Chondrocyte (in vitro differentiated cells): ENCODE results near the gene SLC2A13. TPM values are rescaled to one million over a fixed set of nuclear protein-coding genes. Genes with fewer than 3 reads are reported as not detected.

ENCODE experiments used
- DNase-seq: peaks from one replicate; pipeline ENCODE4 v3.0.0; 2021; ENCODE audit warnings: mixed read lengths, low spot score
- H3K27ac Mint-ChIP-seq: one replicate; pipeline ENCODE4 v1.8.0; 2021; ENCODE audit warnings: mild to moderate bottlenecking, moderate library complexity, mixed read lengths; ENCODE audit not compliant: unreplicated experiment
- H3K27me3 Mint-ChIP-seq: 2 replicates; pipeline ENCODE4 v1.8.0; 2021; ENCODE audit warnings: low read depth, mixed read lengths
- H3K36me3 Mint-ChIP-seq: 2 replicates; pipeline ENCODE4 v1.8.0; 2021; ENCODE audit warnings: low read depth, mixed read lengths
- H3K4me1 Mint-ChIP-seq: 2 replicates; pipeline ENCODE4 v1.8.0; 2021; ENCODE audit warnings: low read depth, mild to moderate bottlenecking, mixed read lengths
- H3K4me3 Mint-ChIP-seq: one replicate; pipeline ENCODE4 v1.8.0; 2021; ENCODE audit warnings: mild to moderate bottlenecking, moderate library complexity, mixed read lengths; ENCODE audit not compliant: unreplicated experiment
- H3K9me3 Mint-ChIP-seq: 2 replicates; pipeline ENCODE4 v1.8.0; 2021; ENCODE audit warnings: low read depth, mixed read lengths
- CTCF ChIP-seq: fragments of 200-600 bp; sonication (generic); IDR thresholded peaks from 2 replicates; pipeline ENCODE4 v1.5.0; 2021; ENCODE audit warnings: antibody characterized with exemption, mild to moderate bottlenecking, moderate library complexity
- total RNA-seq: library from RNA; stranded (reverse); gene quantifications from 3 replicates; pipeline ENCODE4 v1.2.1, GENCODE V29; 2021

SLC2A13 gene
- total RNA-seq, 1 donor from 2014 or later, result 14.4 TPM

GRCh38 chr12:40137252-40137651, 31.4 kb upstream of the SLC2A13 start:
- H3K4me1 Mint-ChIP-seq, result no peaks in the 10 kb centered on the region
- no peaks in the 10 kb centered on the region for H3K9me3 Mint-ChIP-seq
- peaks cover 3% of the 10 kb centered on the region for H3K27me3 Mint-ChIP-seq
- no peak overlapping the region for H3K27ac Mint-ChIP-seq
- TF ChIP-seq CTCF, result no peak
- no peak for DNase-seq
- no peak overlapping the region for H3K4me3 Mint-ChIP-seq
- H3K36me3 Mint-ChIP-seq, result no peaks in the 10 kb centered on the region

GRCh38 chr12:40127408-40127807, 21.5 kb upstream of the SLC2A13 start:
- TF ChIP-seq CTCF, result no peak
- H3K36me3 Mint-ChIP-seq, result no peaks in the 10 kb centered on the region
- peaks cover 4% of the 10 kb centered on the region for H3K27me3 Mint-ChIP-seq
- H3K27ac Mint-ChIP-seq, result no peak overlapping the region
- no peak for DNase-seq
- H3K4me3 Mint-ChIP-seq, result no peak overlapping the region
- no peaks in the 10 kb centered on the region for H3K4me1 Mint-ChIP-seq
- H3K9me3 Mint-ChIP-seq, result no peaks in the 10 kb centered on the region

GRCh38 chr12:40123496-40123895, 17.6 kb upstream of the SLC2A13 start:
- no peak overlapping the region for H3K4me3 Mint-ChIP-seq
- no peak for TF ChIP-seq CTCF
- no peaks in the 10 kb centered on the region for H3K4me1 Mint-ChIP-seq
- peaks cover 6% of the 10 kb centered on the region for H3K27me3 Mint-ChIP-seq
- H3K36me3 Mint-ChIP-seq, result no peaks in the 10 kb centered on the region
- no peak for DNase-seq
- no peak overlapping the region for H3K27ac Mint-ChIP-seq
- no peaks in the 10 kb centered on the region for H3K9me3 Mint-ChIP-seq

- no peaks in the 10 kb centered on the region for H3K4me1 Mint-ChIP-seq
- no peak for DNase-seq
- peaks cover 6% of the 10 kb centered on the region for H3K27me3 Mint-ChIP-seq
- no peak for TF ChIP-seq CTCF
- no peaks in the 10 kb centered on the region for H3K36me3 Mint-ChIP-seq
- H3K9me3 Mint-ChIP-seq, result no peaks in the 10 kb centered on the region
- no peak overlapping the region for H3K4me3 Mint-ChIP-seq
- no peak overlapping the region for H3K27ac Mint-ChIP-seq
These were observed 17.0 kb upstream of the SLC2A13 start for GRCh38 chr12:40122842-40123241.

GRCh38 chr12:40117818-40118217, 11.9 kb upstream of the SLC2A13 start:
- Mint-ChIP-seq H3K4me3 (no peak overlapping the region), H3K27ac (no peak overlapping the region), H3K27me3 (peaks cover 13% of the 10 kb centered on the region), H3K9me3 (no peaks in the 10 kb centered on the region), H3K36me3 (no peaks in the 10 kb centered on the region), H3K4me1 (no peaks in the 10 kb centered on the region)
- no peak for DNase-seq
- no peak for TF ChIP-seq CTCF
